H1 (cell line): ENCODE data around the gene NECTIN1. TPM values are rescaled to one million over a fixed set of nuclear protein-coding genes. Genes with fewer than 3 reads are reported as not detected.

Experiments used
- ATF3 ChIP-seq: IDR thresholded peaks from 2 replicates; pipeline ENCODE4 v1.6.1; 2011; ENCODE audit warnings: low read depth, mild to moderate bottlenecking, low read length; ENCODE audit not compliant: insufficient read depth
- CBX8 ChIP-seq: fragments of 300-800, 300-1000 bp; sonication (generic); IDR thresholded peaks from 2 replicates; pipeline ENCODE4 v1.7.1; 2016; ENCODE audit warnings: low read depth, low read length, borderline replicate concordance
- CEBPB ChIP-seq: IDR thresholded peaks from 2 replicates; pipeline ENCODE4 v1.6.1; 2012; ENCODE audit warnings: low read depth, low read length
- CHD2 ChIP-seq: IDR thresholded peaks from 2 replicates; pipeline ENCODE4 v1.6.1; 2012; ENCODE audit warnings: low read length, improper control_type of control experiment
- EGR1 ChIP-seq: IDR thresholded peaks from 2 replicates; pipeline ENCODE4 v1.6.1; 2011; ENCODE audit warnings: low read depth, low read length, borderline replicate concordance
- JUND ChIP-seq: IDR thresholded peaks from 2 replicates; pipeline ENCODE4 v1.6.1; 2011; ENCODE audit warnings: mild to moderate bottlenecking, improper control_type of control experiment, low read length
- POLR2A ChIP-seq, 2 experiments: IDR thresholded peaks; 1 replicate in 1 of 2; 2 replicates in 1 of 2; pipeline ENCODE4 v1.6.1; 2011; ENCODE audit warnings: low read depth in 2 of 2, low read length in 2 of 2, mild to moderate bottlenecking in 2 of 2; ENCODE audit errors: control extremely low read depth in 1 of 2
- TEAD4 ChIP-seq: IDR thresholded peaks from 2 replicates; pipeline ENCODE4 v1.6.1; 2012; ENCODE audit warnings: low read depth, low read length, inconsistent platforms, mixed read lengths
- polyA plus RNA-seq, 7 experiments: library from polyadenylated mRNA; depleted of rRNA in 3 of 7; stranded (reverse) in 5 of 7; unstranded in 2 of 7; fragments of >200 nt in 5 of 7; fragments of 200-250 nt in 2 of 7; gene quantifications; 1 replicate in 5 of 7; 2 replicates in 1 of 7; 4 replicates in 1 of 7; pipeline versions ENCODE4 v1.2.1 to v1.2.3, GENCODE V29; 2011 to 2013; ENCODE audit warnings: missing spikeins in 2 of 7, mixed read lengths in 2 of 7
- total RNA-seq: library from RNA; stranded (reverse); fragmentation: NEBNext Ultra II Directional; extraction: Animal tissue kit (Norgen Biotek cat#: 25700); gene quantifications from 2 replicates; pipeline ENCODE4 v1.2.1, GENCODE V29; 2021

Gene NECTIN1
- total and polyA plus RNA-seq, 2 of the 8 experiments (the other 6 are each of a cell fraction or from before 2014, with no cell fraction given) = 43.2 to 97.7 TPM

GRCh38 chr11:119661226-119661625, 67.8 kb downstream of the NECTIN1 start (continued):
- TF ChIP-seq CBX8 (no peak), ATF3 (no peak), JUND (no peak), TEAD4 (no peak), EGR1 (no peak), POLR2A (IDR thresholded peaks at IDR 0.05; ENCODE audit: control extremely low read depth in 1 of 2, low read depth in 2 of 2, low read length in 2 of 2) (no peak), CHD2 (no peak), CEBPB (no peak)
